GM23248 (cell line): Measurements from ENCODE around the gene DUS2.

Experiments used
- EZH2 ChIP-seq: fragments of 200-600 bp; sonication (generic); IDR thresholded peaks from 2 replicates; pipeline ENCODE4 v1.6.1; 2018; ENCODE audit warnings: antibody characterized with exemption, mild to moderate bottlenecking; ENCODE audit not compliant: insufficient read depth, poor library complexity, severe bottlenecking
- EZH2phosphoT487 ChIP-seq: fragments of 200-600 bp; sonication (generic); IDR thresholded peaks from 2 replicates; pipeline ENCODE4 v1.6.1; 2018; ENCODE audit warnings: antibody characterized with exemption, moderate library complexity, mild to moderate bottlenecking, low read depth; ENCODE audit not compliant: insufficient read depth

GRCh38 chr16:68078701-68079375 is 55.8 kb downstream of the DUS2 start:
- no peak for TF ChIP-seq EZH2
- TF ChIP-seq EZH2phosphoT487 = no peak
